Muscle of leg (tissue), 11 donors: ENCODE measurements around the gene DOCK1. TPM values are rescaled to one million over a fixed set of nuclear protein-coding genes. Genes with fewer than 3 reads are reported as not detected.

ENCODE experiments used
- DNase-seq: peaks from one replicate; pipeline ENCODE4 v3.0.0; 2013
- H3K27ac ChIP-seq: one replicate; pipeline ENCODE4 v1.5.1; 2013; ENCODE audit warnings: mild to moderate bottlenecking, low read length, control low read depth
- H3K27me3 ChIP-seq: one replicate; pipeline ENCODE4 v1.6.1; 2013; ENCODE audit warnings: low read length; ENCODE audit not compliant: control insufficient read depth, insufficient read depth
- H3K36me3 ChIP-seq: one replicate; pipeline ENCODE4 v1.6.1; 2013; ENCODE audit warnings: low read length; ENCODE audit not compliant: control insufficient read depth, insufficient read depth
- H3K4me1 ChIP-seq: one replicate; pipeline ENCODE4 v1.6.1; 2013; ENCODE audit warnings: low read length; ENCODE audit not compliant: control insufficient read depth, insufficient read depth
- H3K4me3 ChIP-seq: one replicate; pipeline ENCODE4 v1.5.1; 2013; ENCODE audit warnings: low read length, control low read depth
- H3K9me3 ChIP-seq: replicated peaks from 2 replicates; pipeline ENCODE4 v1.6.1; 2013; ENCODE audit warnings: low read depth, low read length; ENCODE audit not compliant: control insufficient read depth
- WGBS: methylation state at CpG from one replicate; pipeline ENCODE4 v1.1.5; 2013; ENCODE audit warnings: missing lambda C conversion rate; ENCODE audit not compliant: insufficient coverage; 5-methylcytosine and 5-hydroxymethylcytosine counted together
- polyA plus RNA-seq, 8 donors: library from polyadenylated mRNA; unstranded; fragments of 120-200 nt; gene quantifications; one replicate each; pipeline versions ENCODE4 v1.2.1 to v1.2.3, GENCODE V29; 2013; ENCODE audit warnings: inconsistent platforms in 1 of 8, low replicate concordance in 1 of 8; ENCODE audit not compliant: insufficient read length in 8 of 8, insufficient read depth in 1 of 8
- total RNA-seq: library from RNA; stranded (reverse); fragments of 120-200 nt; gene quantifications from one replicate; pipeline ENCODE4 v1.2.4, GENCODE V29; 2013

The DOCK1 gene
- total and polyA plus RNA-seq, 9 donors = 27.3 to 52.9 (median 37.1) TPM

DNA sequence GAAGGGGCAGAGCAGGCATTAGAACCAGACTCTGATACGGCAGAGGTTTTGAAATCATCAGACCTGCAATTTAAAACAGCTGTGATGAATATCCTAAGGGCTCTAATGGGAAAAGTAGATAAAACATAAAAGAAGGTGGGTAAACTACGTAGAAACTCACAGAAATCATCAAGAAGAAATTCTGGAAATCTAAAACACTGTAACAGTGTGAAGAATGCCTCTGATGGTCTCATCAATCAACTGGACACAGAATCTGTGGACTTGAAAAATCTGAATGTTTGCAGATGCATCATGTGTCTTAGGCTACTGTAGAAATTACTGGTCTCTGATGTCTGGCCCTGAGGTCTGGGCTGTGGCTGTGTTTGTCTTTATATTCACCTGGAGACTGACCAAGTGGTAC lies 470.8 kb downstream of the DOCK1 start:
- Histone ChIP-seq H3K27me3 (no peaks in the 10 kb centered on the region), H3K27ac (no peak overlapping the region), H3K36me3 (peaks cover 18% of the 10 kb centered on the region), H3K9me3 (no peaks in the 10 kb centered on the region), H3K4me1 (peaks cover 8% of the 10 kb centered on the region), H3K4me3 (no peak overlapping the region)
- WGBS = no CpG with 5 or more reads among the region's 2 CpGs
- no peak for DNase-seq

DNA sequence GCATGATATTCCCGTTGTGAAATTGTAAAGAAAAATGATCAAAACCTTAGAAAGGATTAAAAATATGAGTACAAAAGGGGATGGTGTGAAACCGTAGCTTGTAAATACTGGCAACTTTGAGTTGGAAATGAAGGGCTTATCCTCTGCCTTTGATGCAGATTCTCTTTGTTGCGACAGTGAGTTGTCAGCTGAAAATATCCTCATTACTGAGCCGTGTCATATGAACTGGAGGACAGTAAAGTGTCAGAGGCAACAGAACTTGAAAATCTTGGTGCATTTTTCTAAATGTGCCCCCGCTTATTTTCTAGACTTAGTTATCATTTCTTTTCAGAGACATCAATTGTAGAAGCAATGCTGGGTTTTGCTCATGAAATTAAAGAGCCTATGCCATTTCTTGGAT lies 473.4 kb downstream of the DOCK1 start:
- peaks cover 3% of the 10 kb centered on the region for H3K4me1 ChIP-seq
- no peaks in the 10 kb centered on the region for H3K9me3 ChIP-seq
- peaks cover 25% of the 10 kb centered on the region for H3K36me3 ChIP-seq
- 98% methylated on average over 4 of the region's 5 CpGs for whole genome bisulfite sequencing
- H3K4me3 ChIP-seq = no peak overlapping the region
- H3K27me3 ChIP-seq = no peaks in the 10 kb centered on the region
- H3K27ac ChIP-seq = no peak overlapping the region
- no peak for DNase-seq

DNA sequence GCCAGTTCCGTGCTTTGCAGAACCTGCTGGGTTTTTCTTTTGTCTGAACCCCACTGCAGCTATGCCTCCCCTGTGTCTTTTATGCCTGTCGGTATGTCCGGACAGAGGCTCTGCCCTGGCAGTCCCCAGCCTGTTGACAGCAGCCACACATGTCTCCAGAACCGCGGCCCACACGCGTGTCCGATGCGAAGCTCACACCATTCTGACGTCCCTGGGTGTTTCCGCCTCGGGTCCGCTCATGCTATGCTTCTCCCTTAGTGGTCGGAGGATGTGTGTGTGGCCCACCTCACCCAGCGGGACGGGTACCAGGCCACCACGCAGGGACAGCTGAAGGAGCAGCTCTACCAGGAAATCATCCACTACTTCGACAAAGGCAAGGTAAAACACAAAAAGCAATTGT lies 479.3 kb downstream of the DOCK1 start:
- WGBS = 89% methylated on average over 14 of the region's 18 CpGs
- Histone ChIP-seq H3K36me3 (peaks cover 19% of the 10 kb centered on the region), H3K27ac (no peak overlapping the region), H3K27me3 (no peaks in the 10 kb centered on the region), H3K4me3 (no peak overlapping the region), H3K4me1 (no peaks in the 10 kb centered on the region), H3K9me3 (no peaks in the 10 kb centered on the region)
- no peak for DNase-seq

- H3K4me3 ChIP-seq = no peak overlapping the region
- no peaks in the 10 kb centered on the region for H3K27me3 ChIP-seq
- no peaks in the 10 kb centered on the region for H3K4me1 ChIP-seq
- H3K9me3 ChIP-seq = no peaks in the 10 kb centered on the region
- 90% methylated on average over 3 of the region's 3 CpGs for WGBS
- H3K36me3 ChIP-seq = peaks cover 19% of the 10 kb centered on the region
- H3K27ac ChIP-seq = no peak overlapping the region
- DNase-seq = no peak
These were observed 479.8 kb downstream of the DOCK1 start for GRCh38 chr10:127385066-127385465.

GRCh38 chr10:127386606-127387327 lies 481.5 kb downstream of the DOCK1 start:
- H3K9me3 ChIP-seq = no peaks in the 10 kb centered on the region
- no peaks in the 10 kb centered on the region for H3K4me1 ChIP-seq
- 77% methylated on average over 12 of the region's 17 CpGs for WGBS
- peaks cover 15% of the 10 kb centered on the region for H3K36me3 ChIP-seq
- no peak for DNase-seq
- H3K27me3 ChIP-seq = no peaks in the 10 kb centered on the region
- H3K4me3 ChIP-seq = no peak overlapping the region
- H3K27ac ChIP-seq = no peak overlapping the region

- no peaks in the 10 kb centered on the region for H3K4me1 ChIP-seq
- peaks cover 7% of the 10 kb centered on the region for H3K36me3 ChIP-seq
- WGBS = 74% methylated on average over 12 of the region's 12 CpGs
- H3K4me3 ChIP-seq = no peak overlapping the region
- no peak overlapping the region for H3K27ac ChIP-seq
- DNase-seq = no peak
- no peaks in the 10 kb centered on the region for H3K27me3 ChIP-seq
- H3K9me3 ChIP-seq = no peaks in the 10 kb centered on the region
These were observed 486.6 kb downstream of the DOCK1 start for GRCh38 chr10:127391875-127392274.

DNA sequence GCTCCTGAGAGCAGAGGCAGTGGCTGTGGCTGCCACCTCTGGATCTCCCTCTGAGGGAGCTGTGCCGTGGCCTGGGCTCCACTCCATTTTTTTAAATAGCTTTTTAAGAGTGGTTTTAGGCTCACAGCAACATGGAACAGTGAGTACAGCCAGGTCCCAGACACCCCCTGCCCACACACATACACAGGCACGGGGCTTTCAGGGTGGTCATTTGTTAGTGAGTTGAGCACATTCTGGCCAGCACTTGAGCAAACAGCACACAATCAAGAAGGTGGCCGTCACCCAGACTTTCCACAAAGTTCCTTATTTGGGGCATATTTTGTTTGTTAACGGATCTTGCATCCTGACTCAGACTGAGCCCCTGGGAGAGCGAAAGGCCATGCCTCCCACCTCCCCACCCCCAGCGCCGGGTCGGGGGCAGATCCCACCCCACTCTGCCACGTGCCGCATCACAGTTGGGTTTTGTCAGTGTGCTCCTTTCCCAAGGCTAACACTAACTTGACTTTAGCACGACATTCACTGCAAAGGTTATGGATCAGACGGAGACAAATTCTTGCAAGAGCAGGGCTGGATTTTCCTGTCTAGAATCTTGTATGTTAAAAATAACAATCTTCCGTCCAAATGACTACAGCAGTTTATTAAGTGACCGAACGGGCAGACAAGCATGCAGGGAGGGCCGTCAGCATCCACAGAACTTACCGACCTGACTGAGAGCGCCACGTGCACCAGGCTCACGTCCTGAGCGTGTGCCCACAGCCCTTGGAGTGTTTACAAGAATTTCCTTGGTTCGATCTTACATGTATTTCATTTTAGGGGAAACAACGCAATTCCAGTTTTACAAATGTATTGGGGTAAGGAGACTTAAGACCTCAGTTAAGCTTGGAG lies 487.4 kb downstream of the DOCK1 start:
- H3K4me3 ChIP-seq = no peak overlapping the region
- no peak overlapping the region for H3K27ac ChIP-seq
- 59% methylated on average over 15 of the region's 23 CpGs for WGBS
- DNase-seq = no peak
- H3K9me3 ChIP-seq = no peaks in the 10 kb centered on the region
- H3K36me3 ChIP-seq = peaks cover 7% of the 10 kb centered on the region
- H3K27me3 ChIP-seq = no peaks in the 10 kb centered on the region
- no peaks in the 10 kb centered on the region for H3K4me1 ChIP-seq

DNA sequence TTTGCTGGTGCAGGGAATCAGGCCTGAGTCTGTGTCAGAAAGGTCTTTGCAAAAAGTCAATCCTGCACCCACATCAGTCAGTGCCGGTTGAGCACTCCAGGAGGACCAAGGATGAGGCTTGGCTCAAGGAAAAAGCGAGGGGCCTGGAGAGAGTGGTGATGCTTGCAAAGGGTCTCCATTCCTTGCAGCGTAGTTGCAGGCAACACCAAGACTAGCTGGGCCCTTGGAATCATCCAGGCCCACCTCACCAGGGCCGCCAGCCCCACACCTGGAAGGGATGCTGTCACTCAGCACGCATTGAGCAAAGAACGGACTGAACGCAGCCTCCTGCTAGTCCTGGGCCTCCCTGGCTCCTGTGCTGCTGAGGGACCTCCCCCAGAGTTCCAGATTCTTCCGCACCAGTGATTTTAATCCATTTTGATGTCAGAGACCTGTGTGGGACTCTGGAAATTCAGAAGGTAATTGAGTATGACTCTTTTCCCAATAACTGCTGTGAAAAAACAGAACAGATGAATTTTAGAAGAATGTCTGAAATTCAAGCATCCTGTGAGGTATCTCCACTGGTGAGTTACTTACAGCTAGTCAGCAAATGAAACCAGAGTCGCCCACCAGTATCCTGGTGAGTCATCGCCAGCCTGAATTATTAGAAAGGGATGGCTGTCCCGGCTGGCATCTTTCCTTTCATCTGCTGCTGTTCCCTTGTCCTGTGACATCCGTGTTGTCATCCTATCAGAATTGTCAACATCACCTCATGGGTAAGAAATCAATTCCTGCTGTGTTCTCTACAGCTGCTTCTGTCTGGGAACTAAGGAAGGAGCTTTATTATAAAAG lies 493.1 kb downstream of the DOCK1 start:
- Histone ChIP-seq H3K9me3 (no peaks in the 10 kb centered on the region), H3K27ac (no peak overlapping the region), H3K27me3 (no peaks in the 10 kb centered on the region), H3K36me3 (peaks cover 9% of the 10 kb centered on the region), H3K4me1 (no peaks in the 10 kb centered on the region), H3K4me3 (no peak overlapping the region)
- DNase-seq = no peak
- 75% methylated on average over 9 of the region's 12 CpGs for WGBS

GRCh38 chr10:127398971-127399365 lies 493.7 kb downstream of the DOCK1 start:
- H3K27ac ChIP-seq = no peak overlapping the region
- DNase-seq = no peak
- peaks cover 9% of the 10 kb centered on the region for H3K36me3 ChIP-seq
- WGBS = 77% methylated on average over 7 of the region's 10 CpGs
- no peak overlapping the region for H3K4me3 ChIP-seq
- H3K27me3 ChIP-seq = no peaks in the 10 kb centered on the region
- no peaks in the 10 kb centered on the region for H3K9me3 ChIP-seq
- no peaks in the 10 kb centered on the region for H3K4me1 ChIP-seq

GRCh38 chr10:127399668-127400067 lies 494.4 kb downstream of the DOCK1 start:
- Histone ChIP-seq H3K27ac (no peak overlapping the region), H3K4me1 (no peaks in the 10 kb centered on the region), H3K36me3 (peaks cover 10% of the 10 kb centered on the region), H3K9me3 (no peaks in the 10 kb centered on the region), H3K27me3 (no peaks in the 10 kb centered on the region), H3K4me3 (no peak overlapping the region)
- DNase-seq = peak; percentile 22
- 40% methylated on average over 3 of the region's 5 CpGs for WGBS
